PFSK-1 (cell line): ENCODE data around the gene CCR2.

Experiments
- FOXP2 ChIP-seq: optimal IDR thresholded peaks from 2 replicates; pipeline ENCODE3; 2011; ENCODE audit warnings: borderline replicate concordance, control low read depth, inconsistent platforms; ENCODE audit not compliant: insufficient read depth; ENCODE audit errors: extremely low read length, extremely low read depth
- POLR2AphosphoS5 ChIP-seq: IDR thresholded peaks from 2 replicates; pipeline ENCODE4 v1.6.1; 2012; ENCODE audit warnings: low read depth, mild to moderate bottlenecking, control low read depth, low read length, moderate library complexity
- REST ChIP-seq, 2 experiments: IDR thresholded peaks; 2 replicates each; pipeline versions ENCODE4 v1.6.1 to v1.8.0; 2011 to 2012; ENCODE audit warnings: low read depth in 2 of 2, low read length in 2 of 2, control low read depth in 1 of 2, inconsistent platforms in 1 of 2, mild to moderate bottlenecking in 1 of 2, moderate library complexity in 1 of 2; ENCODE audit not compliant: insufficient read depth in 1 of 2
- SIN3A ChIP-seq: IDR thresholded peaks from 2 replicates; pipeline ENCODE4 v1.6.1; 2012; ENCODE audit warnings: mild to moderate bottlenecking, low read length, moderate library complexity, borderline replicate concordance; ENCODE audit not compliant: insufficient read depth
- TAF1 ChIP-seq: IDR thresholded peaks from 2 replicates; pipeline ENCODE4 v1.6.1; 2012; ENCODE audit warnings: low read length, control low read depth, borderline replicate concordance; ENCODE audit not compliant: insufficient read depth

CCR2 gene

GRCh38 chr3:46378426-46378942 lies 24.6 kb downstream of the CCR2 start:
- TF ChIP-seq TAF1 (no peak), REST (IDR thresholded peaks at IDR 0.05; ENCODE audit: insufficient read depth in 1 of 2, low read depth in 2 of 2, low read length in 2 of 2) (no peak), POLR2AphosphoS5 (no peak), SIN3A (no peak), FOXP2 (no peak)

- TF ChIP-seq FOXP2, result no peak
- no peak for TF ChIP-seq TAF1
- TF ChIP-seq SIN3A, result no peak
- TF ChIP-seq POLR2AphosphoS5, result no peak
- TF ChIP-seq REST (IDR thresholded peaks at IDR 0.05; ENCODE audit: insufficient read depth in 1 of 2, low read depth in 2 of 2, low read length in 2 of 2), result no peak
These were observed 26.7 kb downstream of the CCR2 start for GRCh38 chr3:46380471-46381221.

GRCh38 chr3:46381625-46382024 lies 27.7 kb downstream of the CCR2 start:
- TF ChIP-seq TAF1 (no peak), FOXP2 (no peak), SIN3A (no peak), POLR2AphosphoS5 (no peak), REST (IDR thresholded peaks at IDR 0.05; ENCODE audit: insufficient read depth in 1 of 2, low read depth in 2 of 2, low read length in 2 of 2) (no peak)

GRCh38 chr3:46383211-46383950 lies 29.5 kb downstream of the CCR2 start:
- TF ChIP-seq TAF1 (no peak), SIN3A (no peak), FOXP2 (no peak), POLR2AphosphoS5 (no peak), REST (IDR thresholded peaks at IDR 0.05; ENCODE audit: insufficient read depth in 1 of 2, low read depth in 2 of 2, low read length in 2 of 2) (no peak)
